ENCODE results near the gene TRAF2. TPM values are rescaled to one million over a fixed set of nuclear protein-coding genes. Genes with fewer than 3 reads are reported as not detected.

The TRAF2 gene
- total and polyA plus RNA-seq, 2 of the 4 experiments (the other 2 are of a cell fraction): 6.6 to 12.0 TPM

DNA sequence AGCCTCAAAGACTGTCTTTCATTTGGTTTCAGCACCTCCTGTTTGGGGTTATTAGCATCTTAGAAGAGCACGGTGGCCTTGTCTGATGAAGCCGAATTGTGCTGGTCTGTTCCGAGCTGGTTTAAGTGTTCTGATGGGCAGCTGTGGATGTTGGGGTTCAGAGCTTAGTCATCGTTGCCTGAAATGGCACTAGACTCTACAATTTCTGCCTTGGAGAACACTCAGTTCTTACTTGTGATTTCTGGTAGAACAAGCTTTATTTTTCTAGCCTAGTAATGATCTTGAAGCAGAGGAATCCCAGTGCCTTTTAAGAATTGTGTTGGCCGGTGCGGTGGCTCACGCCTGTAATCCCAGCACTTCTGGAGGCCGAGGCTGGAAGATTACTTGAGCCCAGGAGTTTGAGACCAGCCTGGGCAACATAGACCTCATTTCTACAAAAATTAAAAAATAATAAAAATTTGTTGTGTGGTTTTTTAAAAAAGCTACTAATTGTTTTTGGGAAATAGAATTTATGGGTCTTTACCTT lies 50.4 kb downstream of the TRAF2 start:
- intact Hi-C loops (cut with micrococcal nuclease): no loop called here
- POLR2A ChIA-PET (ENCODE audit: unreplicated experiment): no interaction called here
- H3K4me2 ChIP-seq (ENCODE audit: low read depth, low read length): no peak overlapping the region
- no peak overlapping the region for H2AK9ac ChIP-seq (replicated peaks; ENCODE audit: low read depth, low read length, poor library complexity)
- no peaks in the 10 kb centered on the region for H3K27me3 ChIP-seq (ENCODE audit: control insufficient read depth, insufficient read depth, low read length)
- H3K9me1 ChIP-seq (ENCODE audit: insufficient read depth, low read length): peaks cover 4% of the 10 kb centered on the region; the same call in 1 of the 2 replicates
- no peak overlapping the region for H4K8ac ChIP-seq (ENCODE audit: low read depth in 2 of 2, low read length in 2 of 2)
- no peak overlapping the region for H3K18ac ChIP-seq (ENCODE audit: low read depth, low read length)
- no peaks in the 10 kb centered on the region for H3K9me3 ChIP-seq (ENCODE audit: control insufficient read depth, insufficient read depth, low read length)
- peaks cover 13 to 36% of the 10 kb centered on the region in 2 experiments; a peak in 3 of 4 replicates for H3K79me1 ChIP-seq (ENCODE audit: low read depth in 1 of 2, low read length in 2 of 2)
- DNase-seq: no peak
- no peak overlapping the region for H2AK5ac ChIP-seq (ENCODE audit: low read depth, low read length)
- CTCF ChIA-PET: interaction anchor here (1.4 kb wide), 1 partner anchor 11 kb away, joined by 5 read pairs; no protein-coding TSS in a partner anchor
- no peak overlapping the region for H2AFZ ChIP-seq (replicated peaks; ENCODE audit: low read length, poor library complexity)
- 100% methylated on average over 2 of the region's 8 CpGs; no CpG with 5 or more reads in 1 of the 2 experiments for WGBS, 2 experiments (ENCODE audit: extremely low coverage in 2 of 2, insufficient read length in 1 of 2)
- H3K4ac ChIP-seq (ENCODE audit: low read depth, low read length): no peak overlapping the region
- H3K27ac ChIP-seq (ENCODE audit: insufficient read depth, low read length): no peak overlapping the region
- H4K5ac ChIP-seq (ENCODE audit: low read depth, low read length): no peak overlapping the region
- no peak overlapping the region for H3K14ac ChIP-seq (replicated peaks; ENCODE audit: low read depth, low read length)
- H4K91ac ChIP-seq (ENCODE audit: insufficient read depth, low read depth, low read length): no peak overlapping the region
- no peak overlapping the region for H2BK20ac ChIP-seq (ENCODE audit: low read depth, low read length)
- dilution Hi-C loops (cut with HindIII; ENCODE audit: low sequenced_read_pairs, unreplicated experiment): no loop called here
- no peak overlapping the region for H2BK120ac ChIP-seq (ENCODE audit: low read depth, low read length)
- H3K4me1 ChIP-seq (ENCODE audit: control insufficient read depth, insufficient read depth, low read length): no peaks in the 10 kb centered on the region
- H3K56ac ChIP-seq (ENCODE audit: extremely low read depth, insufficient read depth, low read length): no peak overlapping the region
- H2BK15ac ChIP-seq (ENCODE audit: low read depth, low read length): no peak overlapping the region
- peaks cover 8% of the 10 kb centered on the region for H4K20me1 ChIP-seq (ENCODE audit: insufficient read depth, low read length)
- ATAC-seq (ENCODE audit: low read depth): no peak
- BruUV-seq (replicated peaks): no TSS peak
- no peak overlapping the region for H2BK5ac ChIP-seq (ENCODE audit: low read depth, low read length, poor library complexity, severe bottlenecking)
- no peak overlapping the region for H3K4me3 ChIP-seq (ENCODE audit: insufficient read depth, low read depth, low read length)
- TF ChIP-seq FOS (IDR thresholded peaks at IDR 0.05; ENCODE audit: low read depth, low read length) (no peak), RAD21 (IDR thresholded peaks at IDR 0.05; ENCODE audit: low read length) (no peak), NFE2L2 (IDR thresholded peaks at IDR 0.05; ENCODE audit: low read depth, low read length) (no peak), MAFK (IDR thresholded peaks at IDR 0.05; ENCODE audit: low read depth, low read length) (no peak), RCOR1 (IDR thresholded peaks at IDR 0.05; ENCODE audit: insufficient replicate concordance, low read length) (no peak), CHD1 (IDR thresholded peaks at IDR 0.05; ENCODE audit: low read depth, low read length) (no peak), POLR2A (IDR thresholded peaks at IDR 0.05; ENCODE audit: low read depth, low read length) (no peak), MAZ (IDR thresholded peaks at IDR 0.05; ENCODE audit: borderline replicate concordance, low read depth, low read length) (no peak), CTCF (conservative IDR thresholded peaks at IDR 0.05; ENCODE audit: low read depth, low read length) (no peak), RFX5 (IDR thresholded peaks at IDR 0.05; ENCODE audit: low read depth, low read length) (no peak), CEBPB (IDR thresholded peaks at IDR 0.05; ENCODE audit: low read depth, low read length) (no peak), MXI1 (IDR thresholded peaks at IDR 0.05; ENCODE audit: borderline replicate concordance, low read depth, low read length) (no peak)
- TF ChIP-seq, protein P1, sequence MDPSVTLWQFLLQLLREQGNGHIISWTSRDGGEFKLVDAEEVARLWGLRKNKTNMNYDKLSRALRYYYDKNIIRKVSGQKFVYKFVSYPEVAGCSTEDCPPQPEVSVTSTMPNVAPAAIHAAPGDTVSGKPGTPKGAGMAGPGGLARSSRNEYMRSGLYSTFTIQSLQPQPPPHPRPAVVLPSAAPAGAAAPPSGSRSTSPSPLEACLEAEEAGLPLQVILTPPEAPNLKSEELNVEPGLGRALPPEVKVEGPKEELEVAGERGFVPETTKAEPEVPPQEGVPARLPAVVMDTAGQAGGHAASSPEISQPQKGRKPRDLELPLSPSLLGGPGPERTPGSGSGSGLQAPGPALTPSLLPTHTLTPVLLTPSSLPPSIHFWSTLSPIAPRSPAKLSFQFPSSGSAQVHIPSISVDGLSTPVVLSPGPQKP (IDR thresholded peaks at IDR 0.05; ENCODE audit: borderline replicate concordance, low read depth, low read length): no peak
- TF ChIP-seq, protein P2, sequence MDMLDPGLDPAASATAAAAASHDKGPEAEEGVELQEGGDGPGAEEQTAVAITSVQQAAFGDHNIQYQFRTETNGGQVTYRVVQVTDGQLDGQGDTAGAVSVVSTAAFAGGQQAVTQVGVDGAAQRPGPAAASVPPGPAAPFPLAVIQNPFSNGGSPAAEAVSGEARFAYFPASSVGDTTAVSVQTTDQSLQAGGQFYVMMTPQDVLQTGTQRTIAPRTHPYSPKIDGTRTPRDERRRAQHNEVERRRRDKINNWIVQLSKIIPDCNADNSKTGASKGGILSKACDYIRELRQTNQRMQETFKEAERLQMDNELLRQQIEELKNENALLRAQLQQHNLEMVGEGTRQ (IDR thresholded peaks at IDR 0.05; ENCODE audit: low read depth, low read length): no peak
- in situ Hi-C loops (cut with MboI; ENCODE audit: low sequenced_read_pairs): no loop called here
- peaks cover 35% of the 10 kb centered on the region for H3K36me3 ChIP-seq (ENCODE audit: control insufficient read depth, insufficient read depth, low read length)
- no peak overlapping the region for H3K9ac ChIP-seq (ENCODE audit: low read depth, low read length)
- H3K23ac ChIP-seq (ENCODE audit: low read depth, low read length): no peak overlapping the region
